Mammary epithelial cell (primary cell): Measurements from ENCODE around the gene ATOSB.

Experiments
- EZH2 ChIP-seq: IDR thresholded peaks from 2 replicates; pipeline ENCODE4 v1.6.1; 2012; ENCODE audit warnings: low read length, inconsistent platforms, borderline replicate concordance
- TF ChIP-seq, protein P1 (sequence below), 2 donors: IDR thresholded peaks in 1 of 2; conservative IDR thresholded peaks in 1 of 2; 2 replicates each; pipeline ENCODE4 v1.5.1; 2011 to 2012; ENCODE audit warnings: inconsistent platforms in 2 of 2, low read length in 2 of 2, mild to moderate bottlenecking in 2 of 2, control low read depth in 1 of 2, low read depth in 1 of 2; ENCODE audit not compliant: insufficient read depth in 1 of 2; ENCODE audit errors: extremely low read depth in 1 of 2

DNA sequence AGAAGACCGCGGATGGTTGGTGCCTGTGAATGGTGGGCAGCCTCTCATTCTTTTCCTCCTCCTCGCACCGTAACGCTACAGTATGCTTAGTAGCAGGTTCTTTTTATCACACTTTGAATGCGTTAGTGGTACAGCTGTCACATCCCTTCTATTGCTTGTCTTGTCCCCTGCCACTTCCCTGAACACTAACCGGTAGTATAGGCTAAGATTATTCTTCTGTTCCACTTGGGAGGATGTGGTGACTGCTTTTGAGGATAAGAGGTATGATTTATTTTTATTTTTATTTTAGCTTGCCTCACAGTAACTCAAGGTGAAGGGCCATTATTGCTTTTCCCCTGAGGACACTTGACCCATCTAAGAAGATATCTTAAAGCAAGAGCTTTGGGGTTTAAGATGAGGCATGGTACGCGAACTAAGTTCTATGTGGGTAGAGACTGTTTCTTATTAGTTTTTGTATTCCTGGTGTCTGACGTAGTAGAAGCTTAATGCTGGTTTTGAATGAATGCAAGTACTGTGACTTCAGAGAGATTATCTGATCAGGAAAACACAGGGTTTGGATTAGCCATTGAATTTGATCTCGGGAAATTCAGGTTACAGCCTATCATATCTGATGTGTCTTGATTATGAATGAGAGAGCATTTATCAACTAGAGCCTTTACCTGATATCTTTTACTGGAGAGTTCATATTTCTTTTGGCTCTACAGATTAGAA is 47.1 kb upstream of the ATOSB start:
- TF ChIP-seq, protein P1, sequence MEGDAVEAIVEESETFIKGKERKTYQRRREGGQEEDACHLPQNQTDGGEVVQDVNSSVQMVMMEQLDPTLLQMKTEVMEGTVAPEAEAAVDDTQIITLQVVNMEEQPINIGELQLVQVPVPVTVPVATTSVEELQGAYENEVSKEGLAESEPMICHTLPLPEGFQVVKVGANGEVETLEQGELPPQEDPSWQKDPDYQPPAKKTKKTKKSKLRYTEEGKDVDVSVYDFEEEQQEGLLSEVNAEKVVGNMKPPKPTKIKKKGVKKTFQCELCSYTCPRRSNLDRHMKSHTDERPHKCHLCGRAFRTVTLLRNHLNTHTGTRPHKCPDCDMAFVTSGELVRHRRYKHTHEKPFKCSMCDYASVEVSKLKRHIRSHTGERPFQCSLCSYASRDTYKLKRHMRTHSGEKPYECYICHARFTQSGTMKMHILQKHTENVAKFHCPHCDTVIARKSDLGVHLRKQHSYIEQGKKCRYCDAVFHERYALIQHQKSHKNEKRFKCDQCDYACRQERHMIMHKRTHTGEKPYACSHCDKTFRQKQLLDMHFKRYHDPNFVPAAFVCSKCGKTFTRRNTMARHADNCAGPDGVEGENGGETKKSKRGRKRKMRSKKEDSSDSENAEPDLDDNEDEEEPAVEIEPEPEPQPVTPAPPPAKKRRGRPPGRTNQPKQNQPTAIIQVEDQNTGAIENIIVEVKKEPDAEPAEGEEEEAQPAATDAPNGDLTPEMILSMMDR (conservative IDR thresholded peaks at IDR 0.05 in 1 of 2, IDR thresholded peaks at IDR 0.05 in 1 of 2; ENCODE audit: extremely low read depth in 1 of 2, insufficient read depth in 1 of 2, low read depth in 1 of 2, low read length in 2 of 2): no peak
- no peak for TF ChIP-seq EZH2
